ENCODE data around the gene PTPRT.

Gene PTPRT

GRCh38 chr20:43151901-43152300, 37.8 kb downstream of the PTPRT start:
- H3K27ac ChIP-seq, result no peak overlapping the region
- no peak for TF ChIP-seq CTCF (conservative IDR thresholded peaks at IDR 0.05; ENCODE audit: low read depth)
- ChIA-PET POLR2A (ENCODE audit: low non-redundant PET) (no interaction called here), CTCF (no interaction called here)
- DNase-seq (ENCODE audit: low spot score), result no peak

- H3K27ac ChIP-seq, result no peak overlapping the region
- CTCF ChIA-PET, result interaction anchor here (0.7 kb wide), 1 partner anchor 9 kb away, joined by 3 read pairs; no protein-coding TSS in a partner anchor
- TF ChIP-seq CTCF (conservative IDR thresholded peaks at IDR 0.05; ENCODE audit: low read depth), result no peak
- DNase-seq (ENCODE audit: low spot score), result no peak
- POLR2A ChIA-PET (ENCODE audit: low non-redundant PET), result interaction anchor here (0.6 kb wide), 2 partner anchors 16 to 1050 kb away, joined by 3 read pairs; no protein-coding TSS in a partner anchor
Observed at GRCh38 chr20:43151256-43151655, 38.5 kb downstream of the PTPRT start.

DNA sequence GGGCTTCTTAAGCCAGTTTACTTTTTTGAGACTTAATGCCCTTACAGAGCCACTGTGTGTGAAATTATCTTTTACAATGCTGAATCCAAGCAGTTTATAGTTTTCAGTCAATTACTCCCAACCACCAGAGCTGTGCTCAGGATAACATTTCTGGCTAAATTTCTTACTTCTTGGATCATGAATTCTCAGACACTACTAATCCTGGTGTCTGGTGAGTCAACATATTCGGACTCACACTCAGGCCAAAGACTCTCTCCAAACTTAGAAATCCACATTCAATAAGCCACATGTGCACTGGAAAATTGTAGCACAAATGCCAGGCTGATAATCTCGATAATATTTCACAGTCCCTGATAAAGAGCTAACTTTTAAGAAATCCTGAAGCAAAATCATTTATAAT, 49.0 kb downstream of the PTPRT start:
- ChIA-PET CTCF (interaction anchor here (0.6 to 1.0 kb wide), 2 partner anchors 10 to 22 kb away, joined by 3 to 4 read pairs; no protein-coding TSS in a partner anchor), POLR2A (ENCODE audit: low non-redundant PET) (no interaction called here)
- no peak overlapping the region for H3K27ac ChIP-seq
- no peak for TF ChIP-seq CTCF (conservative IDR thresholded peaks at IDR 0.05; ENCODE audit: low read depth)
- no peak for DNase-seq (ENCODE audit: low spot score)

DNA sequence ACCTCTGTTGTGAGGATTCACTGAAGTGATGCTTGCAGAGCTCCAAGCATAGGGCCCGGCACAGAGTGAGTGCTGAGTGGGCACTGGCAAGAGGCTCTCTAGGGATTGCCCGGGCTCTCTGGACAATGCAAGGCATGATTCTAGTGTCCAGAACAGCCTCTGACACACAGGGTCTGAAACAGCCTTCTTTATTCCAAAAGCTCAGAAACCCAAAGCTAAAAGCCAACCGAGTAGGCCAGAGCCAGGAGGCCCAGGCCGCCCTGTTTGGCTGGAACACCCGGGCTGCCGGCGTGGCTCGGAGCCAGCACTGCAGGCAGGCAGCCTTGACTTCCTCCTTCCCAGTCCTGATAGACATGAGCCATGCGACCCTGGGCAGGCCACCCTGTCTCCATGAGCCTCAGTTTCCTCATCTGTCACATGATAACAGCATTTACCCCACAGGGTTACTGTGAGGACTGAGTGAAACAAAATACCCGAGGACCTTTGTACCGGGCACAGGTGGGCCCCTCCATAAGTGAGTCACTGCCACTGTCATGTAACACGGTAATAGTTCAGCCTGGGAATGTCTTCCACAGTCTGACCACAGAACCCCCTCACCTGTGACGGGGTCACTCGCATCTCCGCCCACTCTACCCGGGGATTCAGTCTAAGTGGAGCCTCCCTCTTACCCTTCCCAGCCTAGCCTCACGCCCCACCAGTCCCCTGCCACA, 51.5 kb downstream of the PTPRT start:
- POLR2A ChIA-PET (ENCODE audit: low non-redundant PET), result no interaction called here
- DNase-seq (ENCODE audit: low spot score), result no peak
- TF ChIP-seq CTCF (conservative IDR thresholded peaks at IDR 0.05; ENCODE audit: low read depth), result no peak
- H3K27ac ChIP-seq, result no peak overlapping the region
- CTCF ChIA-PET, result no interaction called here

DNA sequence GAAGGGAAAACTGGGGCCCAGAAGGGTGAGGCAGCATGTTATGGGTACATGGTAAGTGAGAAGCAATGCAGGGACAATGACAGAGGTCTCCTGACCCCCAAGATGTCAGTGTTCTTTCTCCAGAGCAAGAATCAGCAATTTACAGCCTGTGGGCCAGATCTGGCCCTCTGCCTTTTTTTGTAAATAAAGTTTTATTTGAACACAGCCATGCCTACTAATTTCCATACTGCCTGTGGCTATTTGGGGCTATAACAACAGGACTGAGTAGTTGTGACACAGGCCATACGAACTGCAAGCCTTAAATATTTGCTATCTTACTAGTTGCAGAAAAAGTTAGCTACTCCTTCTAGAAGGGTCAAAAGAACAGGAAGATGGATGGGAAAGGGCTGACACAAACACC, 52.5 kb downstream of the PTPRT start:
- CTCF ChIA-PET, result interaction anchor here (0.6 to 1.1 kb wide), 3 partner anchors 10 to 1825 kb away, joined by 3 to 4 read pairs (median 3); no protein-coding TSS in a partner anchor

GRCh38 chr20:43124241-43124640, 65.5 kb downstream of the PTPRT start:
- TF ChIP-seq CTCF (conservative IDR thresholded peaks at IDR 0.05; ENCODE audit: low read depth), result no peak
- DNase-seq (ENCODE audit: low spot score), result no peak
- H3K27ac ChIP-seq, result no peak overlapping the region
- ChIA-PET POLR2A (ENCODE audit: low non-redundant PET) (interaction anchor here (0.7 kb wide), 1 partner anchor 51 kb away, joined by 4 read pairs; no protein-coding TSS in a partner anchor), CTCF (interaction anchor here (0.6 kb wide), 2 partner anchors 56 to 1466 kb away, joined by 4 read pairs; no protein-coding TSS in a partner anchor)

More for the DNA sequence above, 52.5 kb downstream of the PTPRT start:
- no peak for TF ChIP-seq CTCF (conservative IDR thresholded peaks at IDR 0.05; ENCODE audit: low read depth)
- H3K27ac ChIP-seq, result no peak overlapping the region
- no peak for DNase-seq (ENCODE audit: low spot score)
- POLR2A ChIA-PET (ENCODE audit: low non-redundant PET), result no interaction called here

Measured in RWPE1 (cell line).